ENCODE results near the gene TERF2IP. TPM values are rescaled to one million over a fixed set of nuclear protein-coding genes. Genes with fewer than 3 reads are reported as not detected.

Gene TERF2IP
- total RNA-seq, 2 donors from 2014 or later = 98.1 to 107 TPM

Other genes with a start within 250 kb of the TERF2IP start
- 10 to 100 TPM; 33.6 to 34.7 TPM for gene CFDP1, start 214.3 kb upstream of the TERF2IP start, total RNA-seq
- gene TMEM170A, start 183.1 kb upstream of the TERF2IP start, total RNA-seq = 10 to 100 TPM; 39.7 to 46.5 TPM
- not detected for gene CHST6, start 152.3 kb upstream of the TERF2IP start, total RNA-seq
- under 1 TPM in 1 of 2 donors, not detected in 1; 0.16 TPM for gene CHST5, start 111.7 kb upstream of the TERF2IP start, total RNA-seq
- 1 to 10 TPM; 5.3 to 7.5 TPM for gene TMEM231, start 91.5 kb upstream of the TERF2IP start, total RNA-seq
- gene GABARAPL2, start 81.4 kb upstream of the TERF2IP start, total RNA-seq = 10 to 100 TPM; 76.5 to 79.5 TPM
- gene ADAT1, start 24.5 kb upstream of the TERF2IP start, total RNA-seq = 10 to 100 TPM; 57.9 to 64.1 TPM
- gene KARS1, start 108 bp upstream of the TERF2IP start, total RNA-seq = 100 to 1,000 TPM; 160 to 161 TPM
- not detected for gene CPHXL2, start 29.2 kb downstream of the TERF2IP start, total RNA-seq
- gene DUXB, start 53.7 kb downstream of the TERF2IP start, total RNA-seq = not detected
- gene CPHXL, start 78.7 kb downstream of the TERF2IP start, total RNA-seq = not detected

All from T-helper 17 cell (primary cell).